Measurements from ENCODE around the gene DCLK3. TPM values are rescaled to one million over a fixed set of nuclear protein-coding genes. Genes with fewer than 3 reads are reported as not detected.

DCLK3 gene
- total and polyA plus RNA-seq, 10 of the 15 experiments (the other 5 are each of a cell fraction or from before 2014, with no cell fraction given) = not detected

DNA sequence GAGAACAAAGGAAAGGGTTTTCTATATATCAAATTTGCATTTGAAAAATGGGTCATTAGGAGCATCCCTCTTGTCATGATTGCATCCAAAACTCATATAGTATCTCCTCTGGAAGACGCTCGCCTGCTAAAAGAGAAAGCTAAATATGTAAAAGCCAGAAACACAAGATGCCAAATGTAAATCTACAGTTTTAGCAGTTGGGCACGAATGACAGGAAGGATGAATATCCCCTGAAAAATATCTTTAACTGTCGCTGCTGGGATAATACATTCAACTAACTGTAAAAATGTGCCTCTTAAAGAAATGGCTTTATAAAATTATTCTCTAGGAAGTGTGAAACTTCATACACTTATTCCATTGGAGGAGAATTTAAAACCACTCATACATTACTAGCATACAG, 101.7 kb downstream of the DCLK3 start:
- SMC1A ChIA-PET (ENCODE audit: uncharacterized antibody, unreplicated experiment) = no interaction called here
- no peaks in the 10 kb centered on the region for H3K79me2 ChIP-seq (ENCODE audit: control insufficient read depth, insufficient read depth, low read length)
- TF ChIP-seq STAT1 (conservative IDR thresholded peaks at IDR 0.05) = no peak
- no peak for TF ChIP-seq MTA2 (IDR thresholded peaks at IDR 0.05; ENCODE audit: low read depth)

More for the DNA sequence above, 101.7 kb downstream of the DCLK3 start:
- Histone ChIP-seq H4K20me1 (ENCODE audit: control insufficient read depth, insufficient read depth) (no peaks in the 10 kb centered on the region), H3K4me1 (ENCODE audit: control insufficient read depth, insufficient read depth, low read length) (no peaks in the 10 kb centered on the region), H3K9me3 (replicated peaks; ENCODE audit: control insufficient read depth, insufficient read depth, low read length) (no peaks in the 10 kb centered on the region), H3K4me2 (ENCODE audit: control insufficient read depth, insufficient read depth) (no peak overlapping the region), H3K27ac (ENCODE audit: control insufficient read depth, insufficient read depth) (no peak overlapping the region), H2AFZ (ENCODE audit: control insufficient read depth, low read depth, low read length) (no peak overlapping the region), H3K4me3 (no peak overlapping the region), H3K9ac (ENCODE audit: control insufficient read depth, insufficient read depth, low read length) (no peak overlapping the region), H3K36me3 (ENCODE audit: control insufficient read depth in 2 of 2, insufficient read depth in 2 of 2, low read length in 1 of 2) (no peaks in the 10 kb centered on the region), H3K27me3 (replicated peaks in 1 of 2; ENCODE audit: control insufficient read depth in 2 of 2, insufficient read depth in 2 of 2, low read length in 1 of 2) (0 out of 4 replicates have a peak, but pooled peaks cover 0 to 2% of the 10 kb centered on the region in 2 experiments)
- intact Hi-C loops (cut with micrococcal nuclease; ENCODE audit: unreplicated experiment) (no loop called here), in situ Hi-C loops (cut with MboI) (no loop called here)
- FAIRE-seq (no peak), DNase-seq (ENCODE audit: low read depth, low spot score) (no peak), ATAC-seq (no peak)
- no TSS peak for BruUV-seq (replicated peaks)
- 75% methylated on average over 4 of the region's 4 CpGs for whole genome bisulfite sequencing (ENCODE audit: insufficient coverage, insufficient replicate concordance, low lambda C conversion rate, missing lambda C conversion rate)
- CTCF ChIA-PET = interaction anchor here (0.5 kb wide), 1 partner anchor 12 kb away, joined by 3 read pairs; no protein-coding TSS in a partner anchor
- POLR2A ChIA-PET = no interaction called here
- RAD21 ChIA-PET (ENCODE audit: unreplicated experiment) = no interaction called here

Other genes with a start within 250 kb of the DCLK3 start
- 1.7 and 2.6 TPM in 2 replicates for gene TRANK1, start 180.5 kb upstream of the DCLK3 start, total RNA-seq (2014; rRNA removed)
- gene TRANK1, start 180.5 kb upstream of the DCLK3 start, total RNA-seq (2014; rRNA removed; fragmentation: Illumina TruSeq; extraction: Trizol) = 1.3 and 2.0 TPM in 2 replicates
- gene TRANK1, start 180.5 kb upstream of the DCLK3 start, total RNA-seq (2021) = 3.7 and 4.4 TPM in 2 replicates
- gene TRANK1, start 180.5 kb upstream of the DCLK3 start, polyA plus RNA-seq (2011; rRNA removed) = 6.2 and 8.8 TPM in 2 replicates
- gene TRANK1, start 180.5 kb upstream of the DCLK3 start, polyA plus RNA-seq (2014; fragmentation: Illumina TruSeq; extraction: Trizol) = 2.4 and 3.2 TPM in 2 replicates
- gene TRANK1, start 180.5 kb upstream of the DCLK3 start, polyA plus RNA-seq (2014; fragmentation: Nextera tagmentation; extraction: Ambion mirVana) = under 1 TPM; 0.46 to 0.63 TPM
- gene TRANK1, start 180.5 kb upstream of the DCLK3 start, polyA plus RNA-seq (2014; rRNA removed) = 1.0 and 1.1 TPM in 2 replicates
- under 1 TPM; 0.60 to 0.75 TPM for gene TRANK1, start 180.5 kb upstream of the DCLK3 start, polyA plus RNA-seq (2016; fragmentation: Nextera tagmentation; extraction: Ambion mirVana)
- gene EPM2AIP1, start 228.6 kb upstream of the DCLK3 start, total RNA-seq (2014; rRNA removed) = 20.8 and 21.2 TPM in 2 replicates
- gene EPM2AIP1, start 228.6 kb upstream of the DCLK3 start, total RNA-seq (2014; rRNA removed; fragmentation: Illumina TruSeq; extraction: Trizol) = 28.5 and 31.9 TPM in 2 replicates
- 20.9 and 24.0 TPM in 2 replicates for gene EPM2AIP1, start 228.6 kb upstream of the DCLK3 start, total RNA-seq (2021)
- gene EPM2AIP1, start 228.6 kb upstream of the DCLK3 start, polyA plus RNA-seq (2011; rRNA removed) = 29.9 and 44.6 TPM in 2 replicates
- 25.8 and 29.9 TPM in 2 replicates for gene EPM2AIP1, start 228.6 kb upstream of the DCLK3 start, polyA plus RNA-seq (2014; fragmentation: Illumina TruSeq; extraction: Trizol)
- gene EPM2AIP1, start 228.6 kb upstream of the DCLK3 start, polyA plus RNA-seq (2014; fragmentation: Nextera tagmentation; extraction: Ambion mirVana) = 1 to 10 TPM; 5.5 to 7.9 TPM
- gene EPM2AIP1, start 228.6 kb upstream of the DCLK3 start, polyA plus RNA-seq (2014; rRNA removed) = 21.5 and 22.4 TPM in 2 replicates
- 10 to 100 TPM; 20.5 to 23.7 TPM for gene EPM2AIP1, start 228.6 kb upstream of the DCLK3 start, polyA plus RNA-seq (2016; fragmentation: Nextera tagmentation; extraction: Ambion mirVana)
- 85.2 and 88.6 TPM in 2 replicates for gene MLH1, start 229.0 kb upstream of the DCLK3 start, total RNA-seq (2014; rRNA removed)
- gene MLH1, start 229.0 kb upstream of the DCLK3 start, total RNA-seq (2014; rRNA removed; fragmentation: Illumina TruSeq; extraction: Trizol) = 109 TPM in 2 replicates
- 58.4 and 59.2 TPM in 2 replicates for gene MLH1, start 229.0 kb upstream of the DCLK3 start, total RNA-seq (2021)
- 92.4 and 113 TPM in 2 replicates for gene MLH1, start 229.0 kb upstream of the DCLK3 start, polyA plus RNA-seq (2011; rRNA removed)
- gene MLH1, start 229.0 kb upstream of the DCLK3 start, polyA plus RNA-seq (2014; fragmentation: Illumina TruSeq; extraction: Trizol) = 92.5 and 116 TPM in 2 replicates
- gene MLH1, start 229.0 kb upstream of the DCLK3 start, polyA plus RNA-seq (2014; fragmentation: Nextera tagmentation; extraction: Ambion mirVana) = 10 to 100 TPM; 58.6 to 67.3 TPM
- gene MLH1, start 229.0 kb upstream of the DCLK3 start, polyA plus RNA-seq (2014; rRNA removed) = 52.0 and 59.6 TPM in 2 replicates
- 10 to 100 TPM; 80.1 to 82.8 TPM for gene MLH1, start 229.0 kb upstream of the DCLK3 start, polyA plus RNA-seq (2016; fragmentation: Nextera tagmentation; extraction: Ambion mirVana)